H9 (cell line): ENCODE data around the gene ZNRF1. TPM values are rescaled to one million over a fixed set of nuclear protein-coding genes. Genes with fewer than 3 reads are reported as not detected.

Experiments used
- DNase-seq: peaks from one replicate; pipeline ENCODE4 v3.0.0-alpha.2; 2017
- H2AFZ ChIP-seq: one replicate; pipeline ENCODE4 v1.6.1; 2013; ENCODE audit warnings: mild to moderate bottlenecking, low read length, control low read depth, moderate library complexity
- H2AK5ac ChIP-seq: 2 replicates; pipeline ENCODE4 v1.6.1; 2013; ENCODE audit warnings: low read length, control low read depth, mixed read lengths; ENCODE audit not compliant: insufficient read length
- H2BK120ac ChIP-seq: one replicate; pipeline ENCODE4 v1.6.1; 2013; ENCODE audit warnings: low read depth, mild to moderate bottlenecking, low read length, control low read depth, inconsistent platforms; ENCODE audit not compliant: poor library complexity, severe bottlenecking
- H2BK12ac ChIP-seq: 2 replicates; pipeline ENCODE4 v1.6.1; 2013; ENCODE audit warnings: low read length, control low read depth, mixed read lengths, low read depth; ENCODE audit not compliant: insufficient read length
- H2BK15ac ChIP-seq: 2 replicates; pipeline ENCODE4 v1.6.1; 2013; ENCODE audit warnings: low read depth, low read length, control low read depth
- H2BK20ac ChIP-seq: one replicate; pipeline ENCODE4 v1.6.1; 2013; ENCODE audit warnings: low read depth, mild to moderate bottlenecking, low read length, control low read depth, inconsistent platforms; ENCODE audit not compliant: poor library complexity, severe bottlenecking
- H2BK5ac ChIP-seq: 2 replicates; pipeline ENCODE4 v1.6.1; 2013; ENCODE audit warnings: low read length, control low read depth, mixed read lengths; ENCODE audit not compliant: insufficient read length
- H3K14ac ChIP-seq: 2 replicates; pipeline ENCODE4 v1.6.1; 2013; ENCODE audit warnings: low read length, control low read depth; ENCODE audit not compliant: insufficient read depth
- H3K18ac ChIP-seq: 2 replicates; pipeline ENCODE4 v1.6.1; 2013; ENCODE audit warnings: low read depth, mild to moderate bottlenecking, mixed read lengths, low read length, control low read depth; ENCODE audit not compliant: insufficient read length
- H3K23ac ChIP-seq: 2 replicates; pipeline ENCODE4 v1.6.1; 2013; ENCODE audit warnings: low read length, control low read depth, mixed read lengths, low read depth; ENCODE audit not compliant: insufficient read length
- H3K23me2 ChIP-seq: 2 replicates; pipeline ENCODE4 v1.6.1; 2013; ENCODE audit warnings: low read depth, mild to moderate bottlenecking, mixed read lengths, low read length, control low read depth; ENCODE audit not compliant: insufficient read length, poor library complexity, severe bottlenecking
- H3K27ac ChIP-seq: 2 replicates; pipeline ENCODE4 v1.5.1; 2013; ENCODE audit warnings: low read length, control low read depth, mixed read lengths, low read depth; ENCODE audit not compliant: insufficient read length
- H3K27me3 ChIP-seq: 2 replicates; pipeline ENCODE4 v1.6.1; 2013; ENCODE audit warnings: low read length, control low read depth, inconsistent platforms; ENCODE audit not compliant: insufficient read depth
- H3K4ac ChIP-seq: 2 replicates; pipeline ENCODE4 v1.6.1; 2013; ENCODE audit warnings: low read depth, mild to moderate bottlenecking, control low read depth, inconsistent platforms, low read length, moderate library complexity
- H3K4me1 ChIP-seq: 2 replicates; pipeline ENCODE4 v1.6.1; 2013; ENCODE audit warnings: low read length, control low read depth, inconsistent platforms; ENCODE audit not compliant: insufficient read depth
- H3K4me2 ChIP-seq: 2 replicates; pipeline ENCODE4 v1.6.1; 2013; ENCODE audit warnings: low read length, control low read depth, mixed read lengths; ENCODE audit not compliant: insufficient read length, insufficient read depth
- H3K56ac ChIP-seq: 2 replicates; pipeline ENCODE4 v1.6.1; 2013; ENCODE audit warnings: low read depth, mild to moderate bottlenecking, mixed read lengths, low read length, control low read depth; ENCODE audit not compliant: insufficient read length
- H3K79me1 ChIP-seq: 2 replicates; pipeline ENCODE4 v1.6.1; 2013; ENCODE audit warnings: low read depth, mild to moderate bottlenecking, moderate library complexity, low read length, control low read depth, inconsistent platforms; ENCODE audit not compliant: insufficient read depth, poor library complexity, severe bottlenecking
- H3K79me2 ChIP-seq: 2 replicates; pipeline ENCODE4 v1.6.1; 2013; ENCODE audit warnings: low read length, control low read depth, inconsistent platforms; ENCODE audit not compliant: insufficient read depth
- H3K9ac ChIP-seq: 2 replicates; pipeline ENCODE4 v1.6.1; 2013; ENCODE audit warnings: low read length, control low read depth, mixed read lengths; ENCODE audit not compliant: insufficient read length; ENCODE audit errors: extremely low read depth
- H3K9me3 ChIP-seq: one replicate; pipeline ENCODE4 v1.6.1; 2013; ENCODE audit warnings: low read depth, low read length, inconsistent platforms; ENCODE audit not compliant: control insufficient read depth
- H3T11ph ChIP-seq: one replicate; pipeline ENCODE4 v1.6.1; 2013; ENCODE audit warnings: mild to moderate bottlenecking, low read length, control low read depth, inconsistent platforms
- H4K20me1 ChIP-seq: one replicate; pipeline ENCODE4 v1.6.1; 2013; ENCODE audit not compliant: control insufficient read depth, insufficient read length, insufficient read depth
- H4K5ac ChIP-seq: 2 replicates; pipeline ENCODE4 v1.6.1; 2013; ENCODE audit warnings: low read depth, mild to moderate bottlenecking, mixed read lengths, low read length, control low read depth; ENCODE audit not compliant: insufficient read length
- H4K8ac ChIP-seq: replicated peaks from 2 replicates; pipeline ENCODE4 v1.6.1; 2013; ENCODE audit warnings: low read length, control low read depth, mixed read lengths, low read depth; ENCODE audit not compliant: insufficient read length
- H4K91ac ChIP-seq: 2 replicates; pipeline ENCODE4 v1.6.1; 2013; ENCODE audit warnings: low read depth, mild to moderate bottlenecking, moderate library complexity, mixed read lengths, low read length, control low read depth; ENCODE audit not compliant: insufficient read length
- H3K27ac Mint-ChIP-seq, 3 experiments: 2 replicates in 2 of 3; 3 replicates in 1 of 3; pipeline ENCODE4 v1.8.0; 2020 to 2021; ENCODE audit warnings: mixed read lengths in 3 of 3, mild to moderate bottlenecking in 1 of 3, moderate library complexity in 1 of 3
- H3K27me3 Mint-ChIP-seq: 2 replicates; pipeline ENCODE4 v1.8.0; 2021; ENCODE audit warnings: low read depth, mild to moderate bottlenecking, moderate library complexity, mixed read lengths
- H3K36me3 Mint-ChIP-seq, 3 experiments: 2 replicates in 2 of 3; 3 replicates in 1 of 3; pipeline ENCODE4 v1.8.0; 2020 to 2021; ENCODE audit warnings: low read depth in 3 of 3, mixed read lengths in 3 of 3; ENCODE audit not compliant: insufficient read depth in 1 of 3
- H3K4me1 Mint-ChIP-seq, 2 experiments: 2 replicates each; pipeline ENCODE4 v1.8.0; 2020; ENCODE audit warnings: mixed read lengths in 2 of 2
- H3K4me3 Mint-ChIP-seq, 2 experiments: 2 replicates in 1 of 2; 3 replicates in 1 of 2; pipeline ENCODE4 v1.8.0; 2020 to 2021; ENCODE audit warnings: mild to moderate bottlenecking in 2 of 2, mixed read lengths in 2 of 2, moderate library complexity in 1 of 2
- H3K9me3 Mint-ChIP-seq, 2 experiments: 2 replicates in 1 of 2; 3 replicates in 1 of 2; pipeline ENCODE4 v1.8.0; 2020; ENCODE audit warnings: mild to moderate bottlenecking in 2 of 2, mixed read lengths in 2 of 2, moderate library complexity in 1 of 2
- WGBS: extraction: QIAGEN DNeasy Blood & Tissue Kit; methylation state at CpG from one replicate; pipeline ENCODE4 v1.1.7; 2013; ENCODE audit warnings: missing lambda C conversion rate, low lambda C conversion rate, mixed read lengths; ENCODE audit not compliant: insufficient read length; ENCODE audit errors: extremely low coverage; 5-methylcytosine and 5-hydroxymethylcytosine counted together
- total RNA-seq: library from RNA; stranded (reverse); gene quantifications from 2 replicates; pipeline ENCODE4 v1.2.1, GENCODE V29; 2021
- TF ChIP-seq, protein P1 (sequence below): fragments of 200-600 bp; sonication (generic); conservative IDR thresholded peaks from 3 replicates; pipeline ENCODE4 v1.8.0; 2021; ENCODE audit warnings: antibody characterized with exemption, mild to moderate bottlenecking

ZNRF1 gene
- total RNA-seq, 1 experiment from 2014 or later = 49.6 TPM

DNA sequence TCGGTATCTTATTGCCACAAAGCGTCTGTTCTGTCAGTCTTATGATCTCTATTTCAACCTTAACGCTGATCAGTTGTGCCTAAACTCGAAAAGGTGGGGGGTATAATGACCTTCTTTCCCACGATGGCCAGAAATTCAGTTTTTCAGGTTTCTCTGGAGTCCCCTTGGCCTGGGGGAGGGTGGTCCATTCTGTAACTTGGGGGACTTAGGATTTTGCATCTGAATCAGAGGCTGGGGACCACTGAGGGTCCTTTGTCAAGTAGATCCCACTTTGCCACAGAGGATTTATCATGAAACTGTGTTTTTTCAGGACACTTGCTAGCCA, 7.6 kb upstream of the ZNRF1 start:
- Histone ChIP-seq H2BK12ac (no peak overlapping the region), H4K20me1 (no peaks in the 10 kb centered on the region), H2AFZ (no peak overlapping the region), H2BK15ac (no peak overlapping the region), H4K5ac (no peak overlapping the region), H3K56ac (no peak overlapping the region), H2AK5ac (no peak overlapping the region), H3K14ac (no peak overlapping the region), H3K4me2 (no peak overlapping the region), H2BK5ac (no peak overlapping the region), H3K9me3 (no peaks in the 10 kb centered on the region), H3K79me1 (no peaks in the 10 kb centered on the region), H3K18ac (no peak overlapping the region), H3K4me1 (no peaks in the 10 kb centered on the region), H3K27ac (no peak overlapping the region), H2BK120ac (no peak overlapping the region), H3T11ph (no peak overlapping the region), H3K23me2 (no peaks in the 10 kb centered on the region), H3K23ac (no peak overlapping the region), H4K91ac (no peak overlapping the region), H3K4ac (no peak overlapping the region), H3K27me3 (no peaks in the 10 kb centered on the region), H2BK20ac (no peak overlapping the region), H4K8ac (no peak overlapping the region), H3K9ac (no peak overlapping the region), H3K79me2 (no peaks in the 10 kb centered on the region)
- H3K4me1 Mint-ChIP-seq = peaks cover 14 to 19% of the 10 kb centered on the region in 2 experiments
- H3K27me3 Mint-ChIP-seq = no peaks in the 10 kb centered on the region; the same call in none of the 2 replicates
- TF ChIP-seq, protein P1, sequence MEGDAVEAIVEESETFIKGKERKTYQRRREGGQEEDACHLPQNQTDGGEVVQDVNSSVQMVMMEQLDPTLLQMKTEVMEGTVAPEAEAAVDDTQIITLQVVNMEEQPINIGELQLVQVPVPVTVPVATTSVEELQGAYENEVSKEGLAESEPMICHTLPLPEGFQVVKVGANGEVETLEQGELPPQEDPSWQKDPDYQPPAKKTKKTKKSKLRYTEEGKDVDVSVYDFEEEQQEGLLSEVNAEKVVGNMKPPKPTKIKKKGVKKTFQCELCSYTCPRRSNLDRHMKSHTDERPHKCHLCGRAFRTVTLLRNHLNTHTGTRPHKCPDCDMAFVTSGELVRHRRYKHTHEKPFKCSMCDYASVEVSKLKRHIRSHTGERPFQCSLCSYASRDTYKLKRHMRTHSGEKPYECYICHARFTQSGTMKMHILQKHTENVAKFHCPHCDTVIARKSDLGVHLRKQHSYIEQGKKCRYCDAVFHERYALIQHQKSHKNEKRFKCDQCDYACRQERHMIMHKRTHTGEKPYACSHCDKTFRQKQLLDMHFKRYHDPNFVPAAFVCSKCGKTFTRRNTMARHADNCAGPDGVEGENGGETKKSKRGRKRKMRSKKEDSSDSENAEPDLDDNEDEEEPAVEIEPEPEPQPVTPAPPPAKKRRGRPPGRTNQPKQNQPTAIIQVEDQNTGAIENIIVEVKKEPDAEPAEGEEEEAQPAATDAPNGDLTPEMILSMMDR = no peak
- no peaks in the 10 kb centered on the region for H3K9me3 Mint-ChIP-seq
- H3K4me3 Mint-ChIP-seq = no peak overlapping the region; a peak in 1 of 5 replicates
- peak overlapping the region in 1 of 3 experiments; percentile 92; a peak in 2 of 7 replicates for H3K27ac Mint-ChIP-seq
- WGBS = no CpG with 5 or more reads among the region's 5 CpGs
- no peak for DNase-seq
- no peaks in the 10 kb centered on the region for H3K36me3 Mint-ChIP-seq
